DOHH2 (cell line): ENCODE results near the gene TMEM244.

Source experiments
- H3F3A ChIP-seq: fragments of 200-600 bp; sonication (generic), shearing (Covaris generic); 2 replicates; pipeline ENCODE4 v1.6.0; 2016; ENCODE audit warnings: antibody characterized with exemption, mild to moderate bottlenecking; ENCODE audit not compliant: control insufficient read depth, insufficient read depth
- H3K27ac ChIP-seq: fragments of 200-600 bp; sonication (generic); 2 replicates; pipeline ENCODE4 v1.5.1; 2014; ENCODE audit warnings: low read depth, mild to moderate bottlenecking, low read length, moderate library complexity
- H3K27me3 ChIP-seq: fragments of 200-600 bp; sonication (generic); 2 replicates; pipeline ENCODE4 v1.6.1; 2014; ENCODE audit warnings: mild to moderate bottlenecking, low read length, mixed read lengths; ENCODE audit not compliant: control insufficient read depth
- H3K36me3 ChIP-seq: fragments of 200-600 bp; sonication (generic); 2 replicates; pipeline ENCODE4 v1.6.1; 2014; ENCODE audit warnings: mild to moderate bottlenecking, low read length, moderate library complexity, mixed read lengths; ENCODE audit not compliant: control insufficient read depth
- H3K4me1 ChIP-seq: fragments of 200-600 bp; sonication (generic); 2 replicates; pipeline ENCODE4 v1.6.1; 2014; ENCODE audit warnings: mild to moderate bottlenecking, low read length, mixed read lengths; ENCODE audit not compliant: control insufficient read depth
- H3K4me2 ChIP-seq: fragments of 200-600 bp; sonication (generic); 2 replicates; pipeline ENCODE4 v1.6.0; 2014; ENCODE audit warnings: mild to moderate bottlenecking, low read length, moderate library complexity
- H3K4me3 ChIP-seq: fragments of 200-600 bp; sonication (generic); 2 replicates; pipeline ENCODE4 v1.5.1; 2014; ENCODE audit warnings: mild to moderate bottlenecking, low read length, mixed read lengths
- H3K79me2 ChIP-seq: fragments of 200-600 bp; sonication (generic); 2 replicates; pipeline ENCODE4 v1.6.1; 2014; ENCODE audit warnings: mild to moderate bottlenecking, low read length, mixed read lengths; ENCODE audit not compliant: control insufficient read depth
- H3K9me2 ChIP-seq: fragments of 200-600 bp; sonication (generic); replicated peaks from 2 replicates; pipeline ENCODE4 v1.6.1; 2014; ENCODE audit warnings: mild to moderate bottlenecking, low read length, mixed read lengths; ENCODE audit not compliant: control insufficient read depth
- H3K9me3 ChIP-seq: fragments of 200-600 bp; sonication (generic); 2 replicates; pipeline ENCODE4 v1.6.1; 2014; ENCODE audit warnings: antibody characterized with exemption, low read length, mixed read lengths; ENCODE audit not compliant: control insufficient read depth, insufficient read depth
- H4K20me1 ChIP-seq: fragments of 200-600 bp; sonication (generic); 2 replicates; pipeline ENCODE4 v1.6.0; 2014; ENCODE audit warnings: low read depth, mild to moderate bottlenecking, antibody characterized with exemption, low read length, moderate library complexity; ENCODE audit not compliant: control insufficient read depth, insufficient read depth
- CTCF ChIP-seq: fragments of 200-600 bp; sonication (generic); IDR thresholded peaks from one replicate; pipeline ENCODE4 v1.5.1; 2014; ENCODE audit warnings: antibody characterized with exemption, mild to moderate bottlenecking, low read depth, low read length; ENCODE audit not compliant: poor library complexity, severe bottlenecking
- EZH2phosphoT487 ChIP-seq: fragments of 200-600 bp; sonication (generic); IDR thresholded peaks from 2 replicates; pipeline ENCODE4 v1.6.1; 2017; ENCODE audit warnings: borderline replicate concordance, mild to moderate bottlenecking, antibody characterized with exemption, low read length, moderate library complexity, mixed read lengths

Gene TMEM244

DNA sequence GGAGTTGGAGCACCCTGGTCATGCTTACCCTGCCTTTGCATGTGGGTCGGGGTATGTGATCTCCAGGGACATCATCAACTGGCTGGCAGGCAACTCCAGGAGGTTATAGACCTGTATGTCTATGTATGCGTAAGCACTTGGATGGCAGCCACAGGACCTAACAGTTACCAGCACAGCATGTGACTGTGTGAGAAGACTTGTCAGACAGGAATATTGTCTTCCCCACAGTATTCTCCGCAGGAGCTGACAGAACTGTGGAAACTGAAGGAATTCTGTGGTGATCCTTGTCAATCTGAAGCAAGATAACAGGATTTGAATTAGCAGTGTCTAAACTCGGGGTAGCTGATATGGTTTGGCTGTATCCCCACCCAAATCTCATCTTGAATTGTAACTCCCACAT is 59.2 kb downstream of the TMEM244 start:
- no peak overlapping the region for H3K4me3 ChIP-seq
- no peaks in the 10 kb centered on the region for H3K27me3 ChIP-seq
- H3K9me3 ChIP-seq: no peaks in the 10 kb centered on the region
- no peaks in the 10 kb centered on the region for H3F3A ChIP-seq
- H3K27ac ChIP-seq: no peak overlapping the region
- no peaks in the 10 kb centered on the region for H3K4me1 ChIP-seq
- H4K20me1 ChIP-seq: no peaks in the 10 kb centered on the region
- H3K4me2 ChIP-seq: no peak overlapping the region
- H3K9me2 ChIP-seq: no peaks in the 10 kb centered on the region
- TF ChIP-seq CTCF (no peak), EZH2phosphoT487 (no peak)
- H3K79me2 ChIP-seq: no peaks in the 10 kb centered on the region
- no peaks in the 10 kb centered on the region for H3K36me3 ChIP-seq

DNA sequence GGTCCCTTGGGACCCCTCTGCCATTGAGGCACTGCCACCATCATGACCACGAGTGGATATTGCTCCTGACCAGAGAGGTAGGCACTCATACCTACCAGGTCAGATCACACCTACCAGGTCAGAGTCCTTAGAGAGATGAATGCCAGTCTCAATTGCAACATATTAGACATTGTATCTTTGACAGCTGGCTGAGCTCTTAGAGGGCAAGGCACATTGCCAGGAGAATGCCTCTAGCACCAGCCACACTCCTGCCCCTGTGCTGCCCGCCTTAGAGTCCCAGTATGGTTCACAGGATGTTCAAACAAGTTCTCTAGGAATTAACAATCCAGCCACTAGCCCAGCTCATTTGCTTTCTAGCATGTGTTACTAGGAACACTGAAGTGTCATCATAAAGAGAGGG is 65.9 kb downstream of the TMEM244 start:
- no peaks in the 10 kb centered on the region for H3K9me3 ChIP-seq
- H4K20me1 ChIP-seq: no peaks in the 10 kb centered on the region
- H3K4me3 ChIP-seq: no peak overlapping the region
- H3F3A ChIP-seq: no peaks in the 10 kb centered on the region
- no peaks in the 10 kb centered on the region for H3K36me3 ChIP-seq
- no peaks in the 10 kb centered on the region for H3K9me2 ChIP-seq
- no peaks in the 10 kb centered on the region for H3K79me2 ChIP-seq
- TF ChIP-seq EZH2phosphoT487 (no peak), CTCF (no peak)
- H3K4me1 ChIP-seq: no peaks in the 10 kb centered on the region
- no peaks in the 10 kb centered on the region for H3K27me3 ChIP-seq
- no peak overlapping the region for H3K27ac ChIP-seq
- no peak overlapping the region for H3K4me2 ChIP-seq

GRCh38 chr6:129793447-129793846 is 67.7 kb downstream of the TMEM244 start:
- Histone ChIP-seq H3K4me2 (no peak overlapping the region), H3K4me3 (no peak overlapping the region)

More at GRCh38 chr6:129793447-129793846, 67.7 kb downstream of the TMEM244 start:
- Histone ChIP-seq H3K79me2 (no peaks in the 10 kb centered on the region), H4K20me1 (no peaks in the 10 kb centered on the region), H3K9me2 (no peaks in the 10 kb centered on the region), H3K27ac (no peak overlapping the region), H3K9me3 (no peaks in the 10 kb centered on the region), H3K36me3 (no peaks in the 10 kb centered on the region), H3K4me1 (no peaks in the 10 kb centered on the region), H3F3A (no peaks in the 10 kb centered on the region), H3K27me3 (no peaks in the 10 kb centered on the region)
- no peak for TF ChIP-seq EZH2phosphoT487
- TF ChIP-seq CTCF: no peak
